GM19455 (cell line): ENCODE measurements around the gene SLC25A6.
"Not testable (repeated sequence)": the region's sequence is repeated elsewhere in the genome, so short reads cannot be mapped to it uniquely, and the experiment has no call there.

Experiments used
- ATAC-seq: cut with Tn5 transposase; IDR thresholded peaks from one replicate; pipeline ENCODE4 v1.9.1; 2021; ENCODE audit not compliant: unreplicated experiment

The SLC25A6 gene

GRCh38 chrX:1390621-1391369, 1.1 kb downstream of the SLC25A6 start:
- no peak for ATAC-seq

- ATAC-seq = no peak
These were observed 2.0 kb downstream of the SLC25A6 start for GRCh38 chrX:1389993-1390285.

- ATAC-seq = no peak
These were observed 2.5 kb downstream of the SLC25A6 start for GRCh38 chrX:1389181-1389992.

- ATAC-seq = no peak
These were observed 3.3 kb downstream of the SLC25A6 start for GRCh38 chrX:1388651-1389050.

GRCh38 chrX:1387141-1387776, 4.7 kb downstream of the SLC25A6 start:
- ATAC-seq = no peak

- no peak for ATAC-seq
These were observed 5.4 kb downstream of the SLC25A6 start for GRCh38 chrX:1386338-1387127.

GRCh38 chrX:1385253-1386223, 6.4 kb downstream of the SLC25A6 start:
- ATAC-seq = no peak

- no peak for ATAC-seq
These were observed 7.2 kb downstream of the SLC25A6 start for GRCh38 chrX:1384658-1385252.

GRCh38 chrX:1380672-1381233, 11.2 kb downstream of the SLC25A6 start:
- no peak for ATAC-seq

- no peak for ATAC-seq
These were observed 13.6 kb downstream of the SLC25A6 start for GRCh38 chrX:1378306-1378759.

GRCh38 chrX:1368385-1368698, 23.6 kb downstream of the SLC25A6 start:
- ATAC-seq = no peak

GRCh38 chrX:1366363-1366762, 25.6 kb downstream of the SLC25A6 start:
- ATAC-seq = not testable (repeated sequence)

GRCh38 chrX:1361910-1362309, 30.0 kb downstream of the SLC25A6 start:
- ATAC-seq = no peak

- no peak for ATAC-seq
These were observed 30.6 kb downstream of the SLC25A6 start for GRCh38 chrX:1361275-1361674.

GRCh38 chrX:1360171-1360570, 31.7 kb downstream of the SLC25A6 start:
- no peak for ATAC-seq

- no peak for ATAC-seq
These were observed 32.4 kb downstream of the SLC25A6 start for GRCh38 chrX:1359477-1359873.

GRCh38 chrX:1358793-1359476, 33.0 kb downstream of the SLC25A6 start:
- no peak for ATAC-seq

- no peak for ATAC-seq
These were observed 33.9 kb downstream of the SLC25A6 start for GRCh38 chrX:1357993-1358392.
